NCI-H187 treated with DMSO at 0.1 percent for 48 hours (cell line): Measurements from ENCODE around the gene RASD1.
"Not testable (repeated sequence)": the region's sequence is repeated elsewhere in the genome, so short reads cannot be mapped to it uniquely, and the experiment has no call there.

Experiments
- DNase-seq: peaks from one replicate; lab custom pipeline; 2025; lab: John Stamatoyannopoulos, UW

The RASD1 gene

DNA sequence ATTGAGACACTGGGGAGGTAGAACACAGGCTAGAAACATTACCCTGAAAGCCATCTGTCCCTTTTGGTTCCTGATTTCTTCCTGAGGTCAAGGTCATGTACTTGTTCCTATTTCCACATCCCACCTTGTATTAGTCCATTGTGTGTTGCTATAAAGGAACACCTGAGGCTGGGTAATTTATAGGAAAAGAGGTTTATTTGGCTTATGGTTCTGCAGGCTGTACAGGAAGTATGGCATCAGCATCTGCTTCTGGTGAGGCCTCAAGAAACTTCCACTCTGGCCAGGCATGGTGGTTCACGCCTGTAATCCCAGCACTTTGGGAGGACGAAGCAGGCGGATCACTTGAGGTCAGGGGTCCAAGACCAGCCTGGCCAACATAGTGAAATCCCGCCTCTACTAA, 26.8 kb downstream of the RASD1 start:
- no peak for DNase-seq

DNA sequence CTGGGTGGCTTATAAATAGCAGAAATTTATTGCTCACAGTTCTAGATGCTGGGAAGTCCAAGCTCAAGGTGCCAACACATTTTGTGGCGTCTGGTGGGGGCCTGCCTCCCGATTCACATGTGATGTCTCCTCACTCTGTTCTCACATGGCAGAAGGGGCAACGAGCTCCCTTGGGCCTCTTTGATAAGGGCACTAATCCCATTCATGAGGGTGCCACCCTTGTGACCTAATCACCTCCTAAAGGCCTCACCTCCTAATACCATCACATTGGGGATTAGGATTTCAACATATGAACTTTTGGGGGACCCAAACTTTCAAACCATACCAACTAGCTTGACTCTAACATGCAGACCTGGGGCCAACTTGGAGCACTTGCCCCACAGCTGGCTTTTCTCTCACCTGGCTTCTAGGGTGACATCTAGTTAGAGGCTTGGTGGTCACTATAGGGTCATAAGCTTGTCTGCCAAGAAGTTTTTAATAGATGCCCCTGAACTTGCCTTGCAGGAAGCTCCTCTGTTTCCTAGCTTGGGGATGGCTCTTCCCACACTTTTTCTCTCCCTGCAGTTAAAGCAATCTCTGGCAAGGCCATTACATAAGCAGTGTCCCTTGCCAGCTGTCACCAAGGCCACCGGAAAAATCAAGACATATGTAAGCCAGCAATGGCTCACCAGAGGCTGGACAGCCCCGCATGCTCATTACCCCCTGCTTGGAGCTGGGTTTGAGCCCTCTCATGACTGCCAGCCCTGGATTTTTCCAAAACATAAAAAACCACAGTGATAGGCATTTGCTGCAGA, 27.8 kb downstream of the RASD1 start:
- no peak for DNase-seq

DNA sequence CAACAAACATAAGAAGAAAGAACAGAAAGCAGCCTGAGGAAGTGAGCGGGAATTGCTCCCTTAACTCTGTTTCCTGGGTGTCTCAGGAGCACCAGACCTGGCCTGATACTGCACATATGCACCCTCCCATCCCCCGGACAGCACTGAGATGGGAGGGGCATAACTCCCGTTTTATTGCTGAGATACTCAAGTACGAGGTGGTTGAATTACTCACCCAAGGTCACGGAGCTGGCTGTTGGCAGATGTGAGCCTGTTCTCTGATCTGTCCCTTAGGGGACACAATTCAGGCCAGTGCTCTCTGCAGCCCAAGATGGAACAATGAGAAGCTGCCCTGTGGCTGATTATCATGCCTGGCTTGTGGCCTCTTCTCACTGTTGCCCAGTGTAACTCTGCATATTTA, 28.5 kb downstream of the RASD1 start:
- no peak for DNase-seq

- DNase-seq, result no peak
Observed at GRCh38 chr17:17467016-17467415, 29.2 kb downstream of the RASD1 start.

DNA sequence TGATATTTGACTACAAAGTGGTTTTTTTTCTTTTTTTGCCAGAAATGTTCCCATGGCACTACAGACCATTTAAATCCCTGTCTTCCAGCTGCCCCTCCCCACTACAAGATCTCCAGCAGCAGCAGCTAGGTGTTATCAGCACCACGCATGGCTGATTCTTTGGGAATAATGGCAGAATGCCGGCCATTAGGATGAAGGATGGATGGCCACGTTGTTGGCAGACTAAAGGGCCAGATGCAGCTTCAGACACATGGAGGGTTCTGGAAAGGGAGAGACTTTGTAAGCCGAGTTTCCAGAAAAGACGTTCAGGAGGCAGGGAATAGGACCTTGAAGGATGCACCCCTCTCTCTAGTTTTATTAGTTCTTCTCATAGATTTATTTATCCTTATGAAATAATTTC, 29.7 kb downstream of the RASD1 start:
- no peak for DNase-seq

DNA sequence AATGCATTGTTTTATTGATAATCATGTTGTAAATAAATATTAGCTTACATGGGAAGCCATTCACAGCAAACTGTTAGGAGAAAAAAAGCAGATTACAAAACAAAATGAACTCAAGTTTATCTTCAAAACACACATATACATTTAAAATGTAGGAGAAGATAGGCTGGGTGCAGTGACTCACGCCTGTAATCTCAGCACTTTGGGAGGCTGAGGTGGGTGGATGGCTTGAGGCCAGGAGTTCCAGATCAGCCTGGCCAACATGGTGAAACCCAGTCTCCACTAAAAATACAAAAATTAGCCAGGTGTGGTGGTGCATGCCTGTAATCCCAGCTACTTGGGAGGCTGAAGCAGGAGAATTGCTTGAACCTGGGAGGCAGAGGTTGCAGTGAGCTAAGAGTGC, 30.3 kb downstream of the RASD1 start:
- DNase-seq, result not testable (repeated sequence)

DNA sequence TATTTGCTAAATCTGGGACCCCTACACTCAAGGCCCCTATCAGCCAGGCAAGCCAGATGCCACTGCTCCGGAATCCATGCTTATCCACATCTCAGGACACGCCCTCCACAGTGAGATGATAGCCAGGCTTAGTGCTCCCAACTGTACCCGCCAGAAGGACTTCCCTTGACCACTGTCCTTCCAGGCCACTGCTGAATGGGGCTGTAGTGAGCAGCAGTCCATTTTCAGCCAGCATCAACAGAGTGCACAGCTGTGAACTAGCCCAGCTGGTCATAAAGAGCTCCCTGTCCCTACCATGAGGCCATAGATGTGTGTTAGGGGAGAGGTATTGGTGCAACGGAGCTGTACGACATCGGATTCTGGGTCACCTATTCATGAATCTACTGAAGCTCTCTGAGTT, 32.4 kb downstream of the RASD1 start:
- no peak for DNase-seq

DNA sequence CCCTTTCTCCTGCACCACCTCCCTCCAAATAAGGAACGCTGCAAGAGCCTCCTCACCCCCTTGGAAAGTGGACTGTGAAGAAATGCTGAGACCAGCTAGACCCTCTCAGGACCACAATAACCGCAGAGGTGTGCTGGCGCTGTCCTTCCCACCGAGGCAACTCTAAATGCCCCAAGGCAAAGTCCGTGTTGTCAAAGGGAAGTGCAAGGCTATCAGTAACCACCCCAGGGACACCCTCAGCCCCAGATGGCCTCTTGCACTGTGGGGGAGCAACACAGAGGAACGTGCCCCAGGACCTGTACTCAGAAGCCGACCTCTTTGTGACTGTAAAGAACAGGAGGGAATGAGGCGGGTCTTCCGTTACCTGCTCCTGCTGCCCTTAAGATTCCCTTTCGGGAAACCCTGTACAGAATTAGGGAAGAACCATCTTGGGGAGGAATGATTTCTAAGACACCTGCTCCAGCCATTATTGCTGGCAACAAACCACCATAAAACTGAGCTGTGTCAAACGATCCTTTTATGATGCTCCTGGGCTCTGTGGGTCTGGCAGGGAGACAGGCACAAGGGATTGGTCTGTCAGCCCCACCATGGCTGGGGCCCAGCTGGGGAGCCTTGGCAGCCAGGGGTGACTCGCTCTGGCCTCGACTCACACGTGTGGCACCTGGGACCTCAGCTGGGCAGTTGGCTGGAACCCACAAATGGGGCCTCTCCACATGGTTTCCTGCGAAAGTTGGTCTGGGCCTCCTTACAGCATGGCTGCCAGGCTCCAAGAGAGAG, 34.0 kb downstream of the RASD1 start:
- no peak for DNase-seq

DNA sequence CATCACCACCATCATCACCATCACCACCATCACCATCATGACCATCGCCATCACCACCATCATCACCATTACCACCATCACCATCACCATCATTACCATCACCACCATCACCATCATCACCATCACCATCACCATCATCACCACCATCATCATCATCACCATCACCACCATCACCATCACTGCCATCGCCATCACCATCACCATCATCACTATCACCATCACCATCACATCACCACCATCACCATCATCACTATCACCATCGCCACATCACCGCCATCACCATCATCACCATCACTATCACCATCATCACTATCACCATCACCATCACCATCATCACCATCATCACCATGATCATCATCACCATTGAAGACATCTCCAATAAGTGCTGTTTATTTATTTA, 36.2 kb downstream of the RASD1 start:
- DNase-seq, result no peak

DNA sequence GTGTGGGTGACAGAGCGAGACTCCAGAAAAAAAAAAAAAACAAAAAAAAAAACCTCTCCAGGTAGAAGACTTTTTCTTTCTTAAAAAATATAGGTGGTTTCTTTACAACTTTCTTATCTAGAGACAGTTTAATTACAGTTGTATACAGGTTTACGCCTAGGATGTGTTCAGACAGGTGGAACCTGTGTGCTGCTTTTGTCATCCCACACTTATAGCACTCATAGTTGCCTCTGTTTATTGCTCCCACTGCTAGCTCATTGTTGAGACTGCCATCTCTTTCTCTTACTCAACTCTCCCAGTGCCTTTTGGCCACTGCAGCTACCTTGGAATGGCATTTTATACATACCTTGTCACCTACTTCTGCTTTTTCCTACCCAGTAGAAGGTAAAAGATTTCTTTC, 38.5 kb downstream of the RASD1 start:
- DNase-seq, result no peak

DNA sequence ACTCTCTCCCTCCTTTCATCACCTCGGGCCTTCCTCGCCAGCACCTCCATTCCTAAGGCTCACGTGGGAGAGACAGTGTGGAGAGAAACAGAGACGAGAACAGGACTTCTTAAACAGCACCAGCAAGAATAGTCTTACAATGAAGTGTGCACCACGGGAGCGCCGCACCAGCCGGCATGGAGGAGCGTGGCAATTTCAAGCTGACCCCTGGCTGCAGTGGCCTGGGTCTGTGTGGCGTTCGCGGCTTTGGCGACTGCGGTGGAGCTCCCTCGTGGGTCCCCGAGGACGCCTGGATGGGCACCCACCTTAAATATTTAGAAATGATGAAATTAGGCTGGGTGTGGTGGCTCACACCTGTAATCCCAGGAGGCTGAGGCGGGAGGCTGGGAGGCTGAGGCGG, 39.9 kb downstream of the RASD1 start:
- no peak for DNase-seq

- DNase-seq, result no peak
Observed at GRCh38 chr17:17455173-17455572, 41.0 kb downstream of the RASD1 start.

DNA sequence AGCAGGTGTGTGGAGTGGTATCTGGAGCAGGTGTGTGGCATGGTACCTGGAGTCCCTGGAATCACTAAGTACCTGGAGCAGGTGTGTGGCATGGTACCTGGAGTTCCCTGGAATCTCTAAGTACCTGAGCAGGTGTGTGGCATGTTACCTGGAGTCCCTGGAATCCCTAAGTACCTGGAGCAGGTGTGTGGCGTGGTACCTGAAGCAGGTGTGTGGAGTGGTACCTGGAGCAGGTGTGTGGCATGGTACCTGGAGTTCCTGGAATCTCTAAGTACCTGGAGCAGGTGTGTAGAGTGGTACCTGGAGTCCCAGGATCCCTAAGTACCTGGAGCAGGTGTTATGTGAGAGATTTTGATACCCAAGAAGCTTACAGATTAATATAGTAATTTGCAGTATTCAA, 41.5 kb downstream of the RASD1 start:
- DNase-seq, result not testable (repeated sequence)

DNA sequence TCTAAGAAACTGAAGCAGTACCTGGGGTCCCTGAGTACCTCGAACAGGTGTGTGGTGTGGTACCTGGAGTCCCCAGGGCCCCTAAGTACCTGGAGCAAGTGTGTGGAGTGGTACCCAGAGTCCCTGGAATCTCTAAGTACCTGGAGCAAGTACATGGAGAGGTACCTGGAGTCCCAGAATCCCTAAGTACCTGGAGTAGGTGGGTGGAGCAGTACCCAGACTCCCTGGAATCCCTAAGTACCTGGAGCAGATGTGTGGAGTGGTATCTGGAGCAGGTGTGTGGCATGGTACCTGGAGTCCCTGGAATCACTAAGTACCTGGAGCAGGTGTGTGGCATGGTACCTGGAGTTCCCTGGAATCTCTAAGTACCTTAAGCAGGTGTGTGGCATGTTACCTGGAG, 41.9 kb downstream of the RASD1 start:
- DNase-seq, result no peak

GRCh38 chr17:17453088-17453487, 43.1 kb downstream of the RASD1 start:
- no peak for DNase-seq

DNA sequence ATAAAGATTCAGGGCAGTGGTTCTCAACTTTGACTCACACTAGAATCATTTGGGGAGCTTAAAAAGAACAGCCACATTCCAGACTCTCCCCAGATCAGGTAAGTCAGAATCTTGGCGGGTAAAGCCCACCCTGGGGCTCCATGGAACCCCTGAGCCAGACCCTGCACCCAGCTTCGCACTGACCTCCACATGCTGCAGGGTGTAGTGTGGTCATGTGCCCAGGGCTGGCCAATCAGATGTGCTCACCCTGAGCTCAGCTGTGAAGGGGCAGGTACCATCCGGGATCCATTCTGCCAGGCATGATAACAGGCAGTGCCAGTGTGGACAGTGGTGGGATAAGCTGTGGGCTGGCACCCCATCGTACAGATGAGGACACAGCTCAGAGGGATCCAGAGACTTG, 47.5 kb downstream of the RASD1 start:
- DNase-seq, result no peak

- no peak for DNase-seq
Observed at GRCh38 chr17:17448076-17448475, 48.1 kb downstream of the RASD1 start.

GRCh38 chr17:17447264-17447663, 48.9 kb downstream of the RASD1 start:
- no peak for DNase-seq

GRCh38 chr17:17446666-17447155, 49.5 kb downstream of the RASD1 start:
- no peak for DNase-seq

GRCh38 chr17:17445925-17446665, 50.1 kb downstream of the RASD1 start:
- DNase-seq, result no peak

DNA sequence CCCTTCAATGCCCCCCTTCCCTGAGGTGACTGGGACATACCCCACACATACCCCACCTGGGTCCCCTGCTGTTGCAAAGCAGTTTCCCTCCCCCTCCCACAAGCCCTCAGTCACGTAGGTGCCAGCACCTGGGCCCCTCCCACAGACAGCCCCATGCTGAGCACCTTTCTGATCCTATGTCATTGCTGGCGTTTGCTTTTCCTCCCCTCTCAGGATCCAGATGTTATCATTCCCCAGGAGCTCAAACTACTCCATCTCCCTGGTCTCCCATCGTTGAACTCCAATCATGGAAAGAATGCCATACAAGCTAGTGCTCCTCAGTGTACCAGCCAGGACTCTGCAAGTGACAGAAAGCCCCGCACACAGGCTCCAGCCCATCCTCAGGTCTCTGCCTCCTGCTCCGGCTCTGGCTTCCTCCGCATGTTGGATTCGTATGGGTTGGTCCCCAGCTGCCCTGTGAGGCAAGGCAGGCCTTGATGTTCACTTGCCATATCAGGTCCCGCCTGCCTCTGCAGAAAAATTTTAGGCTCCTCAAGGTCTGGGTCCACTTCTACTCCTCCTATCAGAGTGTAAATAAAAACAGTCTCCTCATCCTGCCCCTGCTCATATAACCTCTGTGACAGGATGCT, 50.8 kb downstream of the RASD1 start:
- no peak for DNase-seq
